A549 (cell line): ENCODE measurements around the gene PI4KB. TPM values are rescaled to one million over a fixed set of nuclear protein-coding genes. Genes with fewer than 3 reads are reported as not detected.

ENCODE experiments used
- ATAC-seq, 2 experiments: fragments of 200-7000 bp in 1 of 2; fragments of >200 bp in 1 of 2; cut with Nextera tagmentation in 1 of 2; cut with Tn5 transposase in 1 of 2; 3 replicates each; pipeline versions ENCODE4 v1.8.0 to v1.9.1; 2018 to 2020; ENCODE audit warnings: mild to moderate bottlenecking in 1 of 2, moderate library complexity in 1 of 2
- CTCF ChIA-PET: fragments of 300-600 bp; sonication (Branson Sonifier 250); formaldehyde crosslinking; extraction: SDS; loops from one replicate; lab custom pipeline; 2021; ENCODE audit warnings: antibody characterized with exemption, inconsistent platforms; lab: Yijun Ruan, JAX
- POLR2A ChIA-PET: fragments of 350-600 bp; formaldehyde crosslinking; extraction: SDS; loops from one replicate; lab custom pipeline; 2021; ENCODE audit warnings: antibody characterized with exemption, inconsistent platforms; lab: Yijun Ruan, JAX
- DNase-seq, 2 experiments: peaks; one replicate each; pipeline versions ENCODE4 v3.0.0 to v3.0.0-alpha.2; 2011 to 2016; ENCODE audit warnings: low read depth in 1 of 2, low spot score in 1 of 2
- FAIRE-seq: peaks from 2 replicates; lab custom pipeline; 2011; peaks lifted over from hg19 to GRCh38; lab: Jason Lieb, UNC
- H3K27ac ChIP-seq, 2 experiments: fragments of >200 bp; sonication (Bioruptor Twin); formaldehyde crosslinking; 3 replicates each; pipeline ENCODE4 v1.5.1; 2016 to 2017
- H3K4me1 ChIP-seq: fragments of >200 bp; sonication (Bioruptor Twin); formaldehyde crosslinking; 3 replicates; pipeline ENCODE4 v1.6.1; 2016
- H3K4me2 ChIP-seq: fragments of >200 bp; sonication (Bioruptor Twin); formaldehyde crosslinking; 3 replicates; pipeline ENCODE4 v1.6.1; 2016
- H3K4me3 ChIP-seq: fragments of >200 bp; sonication (Bioruptor Twin); formaldehyde crosslinking; 3 replicates; pipeline ENCODE4 v1.5.1; 2016
- H3K9me3 ChIP-seq: fragments of >200 bp; sonication (Bioruptor Twin); formaldehyde crosslinking; 3 replicates; pipeline ENCODE4 v1.6.1; 2016
- CBX8 ChIP-seq: fragments of 200-600 bp; sonication (generic); IDR thresholded peaks from 2 replicates; pipeline ENCODE4 v1.6.1; 2016
- CEBPB ChIP-seq, 2 experiments: fragments of >200 bp in 1 of 2; sonication (Bioruptor Twin) in 1 of 2; formaldehyde crosslinking in 1 of 2; IDR thresholded peaks; 2 replicates each; pipeline ENCODE4 v1.6.1; 2012 to 2016
- CHD4 ChIP-seq: fragments of 200-600 bp; sonication (generic); IDR thresholded peaks from 2 replicates; pipeline ENCODE4 v1.6.1; 2016; ENCODE audit warnings: antibody characterized with exemption, mild to moderate bottlenecking, borderline replicate concordance
- EHF ChIP-seq: fragments of 250-450 bp; sonication (Bioruptor Pico); IDR thresholded peaks from 2 replicates; pipeline ENCODE4 v1.5.0; 2020; ENCODE audit warnings: mild to moderate bottlenecking
- EHMT2 ChIP-seq: fragments of 200-600 bp; sonication (generic); IDR thresholded peaks from 2 replicates; pipeline ENCODE4 v1.6.1; 2016; ENCODE audit warnings: antibody characterized with exemption, low read depth, mild to moderate bottlenecking, moderate library complexity
- EP300 ChIP-seq, 2 experiments: fragments of >200 bp; sonication (Bioruptor Twin); formaldehyde crosslinking; IDR thresholded peaks; 2 replicates in 1 of 2; 3 replicates in 1 of 2; pipeline ENCODE4 v1.6.1; 2016 to 2017
- FOSL2 ChIP-seq, 2 experiments: fragments of 450-650 bp in 1 of 2; fragments of >200 bp in 1 of 2; sonication (Bioruptor Twin) in 1 of 2; formaldehyde crosslinking; IDR thresholded peaks; 2 replicates each; pipeline versions ENCODE4 v1.5.0 to v1.6.1; 2016 to 2020; ENCODE audit warnings: mild to moderate bottlenecking in 1 of 2, moderate library complexity in 1 of 2
- HOXB5 ChIP-seq: fragments of 250-450 bp; sonication (Bioruptor Pico); IDR thresholded peaks from 2 replicates; pipeline ENCODE4 v1.5.0; 2020; ENCODE audit warnings: mild to moderate bottlenecking, moderate library complexity
- JUN ChIP-seq, 2 experiments: fragments of >200 bp; sonication (Bioruptor Twin); formaldehyde crosslinking; IDR thresholded peaks; 2 replicates in 1 of 2; 3 replicates in 1 of 2; pipeline ENCODE4 v1.6.1; 2016 to 2017
- JUNB ChIP-seq: fragments of >200 bp; sonication (Bioruptor Twin); formaldehyde crosslinking; IDR thresholded peaks from 2 replicates; pipeline ENCODE4 v1.6.1; 2016
- MAFK ChIP-seq: fragments of 450-650 bp; IDR thresholded peaks from 2 replicates; pipeline ENCODE4 v1.6.1; 2014; ENCODE audit not compliant: partially characterized antibody
- MAZ ChIP-seq: fragments of 150-350 bp; IDR thresholded peaks from 2 replicates; pipeline ENCODE4 v1.6.1; 2014; ENCODE audit warnings: antibody characterized with exemption, low read depth, low read length, borderline replicate concordance
- NFE2L2 ChIP-seq: fragments of 150-350 bp; conservative IDR thresholded peaks from 2 replicates; pipeline ENCODE4 v1.6.1; 2014; ENCODE audit warnings: low read length
- RCOR1 ChIP-seq: fragments of 150-350 bp; IDR thresholded peaks from 2 replicates; pipeline ENCODE4 v1.6.1; 2014; ENCODE audit warnings: antibody characterized with exemption, low read length, low read depth
- RFX5 ChIP-seq: fragments of 450-650 bp; IDR thresholded peaks from 2 replicates; pipeline ENCODE4 v1.7.1; 2014; ENCODE audit warnings: antibody characterized with exemption, mild to moderate bottlenecking, moderate library complexity
- RNF2 ChIP-seq: fragments of 200-600 bp; sonication (generic); IDR thresholded peaks from 2 replicates; pipeline ENCODE4 v1.6.1; 2016; ENCODE audit warnings: low read depth, mild to moderate bottlenecking, antibody characterized with exemption, moderate library complexity, borderline replicate concordance
- SMC3 ChIP-seq: fragments of >200 bp; sonication (Bioruptor Twin); formaldehyde crosslinking; IDR thresholded peaks from 3 replicates; pipeline ENCODE4 v1.6.1; 2018; ENCODE audit warnings: inconsistent platforms
- ZC3H11A ChIP-seq: fragments of 450-650 bp; IDR thresholded peaks from 2 replicates; pipeline ENCODE4 v1.6.1; 2014; ENCODE audit warnings: antibody characterized with exemption, mild to moderate bottlenecking
- ZNF302 ChIP-seq: fragments of 250-450 bp; sonication (Bioruptor Pico); IDR thresholded peaks from 2 replicates; pipeline ENCODE4 v1.9.0; 2021; ENCODE audit warnings: inconsistent platforms, mild to moderate bottlenecking, moderate library complexity
- WGBS: methylation state at CpG from one replicate; pipeline ENCODE4 v1.1.6; 2017; ENCODE audit errors: missing lambda C conversion rate; 5-methylcytosine and 5-hydroxymethylcytosine counted together
- polyA plus RNA-seq, 4 experiments: library from polyadenylated mRNA; depleted of rRNA in 3 of 4; stranded (reverse); fragments of >200 nt; fragmentation: RNase III in 1 of 4; extraction: RNeasy Plus Mini Kit Qiagen cat#74134 plus additional on column Dnase treatment in 1 of 4; gene quantifications; 2 replicates in 3 of 4; 3 replicates in 1 of 4; pipeline ENCODE4 v1.2.3, GENCODE V29; 2011 to 2017
- TF ChIP-seq, protein P1 (sequence below): fragments of 200-600 bp; sonication (generic); IDR thresholded peaks from 2 replicates; pipeline ENCODE4 v1.6.1; 2016; ENCODE audit warnings: antibody characterized with exemption, mild to moderate bottlenecking, moderate library complexity
- TF ChIP-seq, protein P2 (sequence below): fragments of >200 bp; sonication (Bioruptor Twin); formaldehyde crosslinking; IDR thresholded peaks from 3 replicates; pipeline ENCODE4 v1.6.1; 2016
- TF ChIP-seq, protein P3 (sequence below): fragments of 250-450 bp; sonication (Bioruptor Pico); IDR thresholded peaks from 2 replicates; pipeline ENCODE4 v1.5.0; 2021; ENCODE audit warnings: mild to moderate bottlenecking, moderate library complexity, borderline replicate concordance
- TF ChIP-seq, protein P4 (sequence below): IDR thresholded peaks from 2 replicates; pipeline ENCODE4 v1.6.1; 2012
- TF ChIP-seq, protein P5 (sequence below): fragments of >200 bp; sonication (Bioruptor Twin); formaldehyde crosslinking; IDR thresholded peaks from 2 replicates; pipeline ENCODE4 v1.6.1; 2016

The PI4KB gene
- polyA plus RNA-seq, 2 of the 4 experiments (the other 2 are of a cell fraction), result 26.8 to 34.4 TPM

DNA sequence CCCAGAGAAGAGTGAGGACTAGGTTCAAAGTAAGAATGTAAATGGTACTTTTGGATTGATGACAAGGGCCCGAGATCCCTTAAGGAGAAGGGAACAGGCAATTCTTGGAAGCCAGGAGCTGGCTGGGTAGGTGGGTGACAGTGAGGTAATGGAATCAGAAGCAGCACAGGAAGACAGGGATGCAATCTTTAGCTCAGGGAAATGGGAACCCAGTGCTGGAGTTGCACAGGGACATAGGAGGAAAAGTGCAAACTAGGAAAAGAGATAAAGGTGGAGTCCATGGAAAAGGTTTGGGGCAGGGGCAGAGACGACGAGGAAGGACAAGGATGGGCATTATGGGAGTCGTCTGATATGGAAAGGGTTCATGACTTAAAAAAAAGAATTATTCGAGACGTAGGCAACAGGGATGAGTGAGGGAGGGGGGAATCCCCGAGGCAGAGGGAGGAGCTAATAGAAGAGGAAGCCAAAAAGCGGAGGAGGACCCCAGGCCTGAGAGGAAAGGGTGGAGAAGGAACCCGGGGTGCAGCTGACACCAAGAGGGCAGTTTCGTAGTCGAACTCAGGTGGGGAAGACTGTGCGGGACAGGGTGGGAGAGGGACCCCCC lies 495 bp downstream of the PI4KB start:
- WGBS, result 4% methylated on average over 12 of the region's 12 CpGs
- no peak for FAIRE-seq

DNA sequence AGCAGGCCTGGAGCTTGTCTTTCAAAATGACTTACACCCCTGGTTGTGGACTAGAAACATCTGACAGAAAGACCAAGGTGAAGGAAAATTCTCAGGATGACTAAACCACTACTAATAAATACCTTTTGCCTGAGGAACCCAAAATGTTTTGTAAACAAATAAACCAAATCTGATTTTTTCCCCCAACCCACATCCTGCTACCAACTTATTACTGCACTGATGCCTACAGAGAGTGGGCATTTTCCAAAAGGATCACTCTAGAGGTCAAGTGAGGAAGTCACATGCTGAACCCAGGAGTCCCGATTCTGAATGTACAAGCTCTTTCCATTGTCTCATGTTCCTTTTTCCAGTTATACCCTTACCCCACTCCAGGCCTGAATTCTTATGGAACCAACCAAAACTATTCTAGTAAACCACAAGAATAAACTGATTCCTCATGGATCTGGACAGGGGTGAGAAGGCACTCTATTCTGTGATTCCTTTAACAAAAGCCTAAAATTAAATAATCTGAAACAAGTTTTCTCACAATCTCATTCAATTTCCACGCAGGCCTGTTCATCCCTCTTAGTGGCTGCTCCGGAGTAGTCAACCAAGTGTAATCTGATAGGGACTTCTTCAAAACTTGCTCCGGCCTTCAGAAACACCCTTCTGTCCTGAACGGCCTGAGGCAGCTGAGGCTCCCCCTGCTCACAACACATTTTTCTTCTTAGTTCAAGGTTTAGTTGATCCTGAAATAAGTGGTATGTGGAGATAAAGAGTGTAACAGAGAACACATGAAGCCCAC lies 1.4 kb downstream of the PI4KB start:
- POLR2A ChIA-PET, result interaction anchor here (2.6 kb wide), 1 partner anchor 10 kb away, joined by 8 read pairs; no protein-coding TSS in a partner anchor
- FAIRE-seq, result no peak
- H3K4me2 ChIP-seq, result peak overlapping the region; percentile 97
- peaks cover 17% of the 10 kb centered on the region for H3K4me1 ChIP-seq
- DNase-seq, result no peak
- no peak for TF ChIP-seq MAZ
- no peak for TF ChIP-seq RCOR1
- no peak for TF ChIP-seq CHD4
- TF ChIP-seq, protein P1, sequence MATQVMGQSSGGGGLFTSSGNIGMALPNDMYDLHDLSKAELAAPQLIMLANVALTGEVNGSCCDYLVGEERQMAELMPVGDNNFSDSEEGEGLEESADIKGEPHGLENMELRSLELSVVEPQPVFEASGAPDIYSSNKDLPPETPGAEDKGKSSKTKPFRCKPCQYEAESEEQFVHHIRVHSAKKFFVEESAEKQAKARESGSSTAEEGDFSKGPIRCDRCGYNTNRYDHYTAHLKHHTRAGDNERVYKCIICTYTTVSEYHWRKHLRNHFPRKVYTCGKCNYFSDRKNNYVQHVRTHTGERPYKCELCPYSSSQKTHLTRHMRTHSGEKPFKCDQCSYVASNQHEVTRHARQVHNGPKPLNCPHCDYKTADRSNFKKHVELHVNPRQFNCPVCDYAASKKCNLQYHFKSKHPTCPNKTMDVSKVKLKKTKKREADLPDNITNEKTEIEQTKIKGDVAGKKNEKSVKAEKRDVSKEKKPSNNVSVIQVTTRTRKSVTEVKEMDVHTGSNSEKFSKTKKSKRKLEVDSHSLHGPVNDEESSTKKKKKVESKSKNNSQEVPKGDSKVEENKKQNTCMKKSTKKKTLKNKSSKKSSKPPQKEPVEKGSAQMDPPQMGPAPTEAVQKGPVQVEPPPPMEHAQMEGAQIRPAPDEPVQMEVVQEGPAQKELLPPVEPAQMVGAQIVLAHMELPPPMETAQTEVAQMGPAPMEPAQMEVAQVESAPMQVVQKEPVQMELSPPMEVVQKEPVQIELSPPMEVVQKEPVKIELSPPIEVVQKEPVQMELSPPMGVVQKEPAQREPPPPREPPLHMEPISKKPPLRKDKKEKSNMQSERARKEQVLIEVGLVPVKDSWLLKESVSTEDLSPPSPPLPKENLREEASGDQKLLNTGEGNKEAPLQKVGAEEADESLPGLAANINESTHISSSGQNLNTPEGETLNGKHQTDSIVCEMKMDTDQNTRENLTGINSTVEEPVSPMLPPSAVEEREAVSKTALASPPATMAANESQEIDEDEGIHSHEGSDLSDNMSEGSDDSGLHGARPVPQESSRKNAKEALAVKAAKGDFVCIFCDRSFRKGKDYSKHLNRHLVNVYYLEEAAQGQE, result no peak
- TF ChIP-seq, protein P2, sequence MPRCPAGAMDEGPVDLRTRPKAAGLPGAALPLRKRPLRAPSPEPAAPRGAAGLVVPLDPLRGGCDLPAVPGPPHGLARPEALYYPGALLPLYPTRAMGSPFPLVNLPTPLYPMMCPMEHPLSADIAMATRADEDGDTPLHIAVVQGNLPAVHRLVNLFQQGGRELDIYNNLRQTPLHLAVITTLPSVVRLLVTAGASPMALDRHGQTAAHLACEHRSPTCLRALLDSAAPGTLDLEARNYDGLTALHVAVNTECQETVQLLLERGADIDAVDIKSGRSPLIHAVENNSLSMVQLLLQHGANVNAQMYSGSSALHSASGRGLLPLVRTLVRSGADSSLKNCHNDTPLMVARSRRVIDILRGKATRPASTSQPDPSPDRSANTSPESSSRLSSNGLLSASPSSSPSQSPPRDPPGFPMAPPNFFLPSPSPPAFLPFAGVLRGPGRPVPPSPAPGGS, result no peak
- no peak for TF ChIP-seq RFX5
- no peak for TF ChIP-seq CEBPB (IDR thresholded peaks at IDR 0.05)
- TF ChIP-seq EHMT2, result no peak
- TF ChIP-seq SMC3, result no peak
- WGBS, result 80% methylated on average over 5 of the region's 5 CpGs
- CTCF ChIA-PET, result interaction anchor here (0.6 to 42.1 kb wide), 8 partner anchors 10 to 40 kb away, joined by 3 to 831 read pairs (median 10); no protein-coding TSS in a partner anchor
- peak overlapping the region; percentile 84; the same call in 2 of the 3 replicates for H3K4me3 ChIP-seq
- no peaks in the 10 kb centered on the region for H3K9me3 ChIP-seq
- no peak for ATAC-seq
- H3K27ac ChIP-seq, result no peak overlapping the region

More for the DNA sequence above, 495 bp downstream of the PI4KB start:
- CTCF ChIA-PET, result interaction anchor here (0.9 to 42.1 kb wide), 8 partner anchors 11 to 80 kb away, joined by 3 to 831 read pairs (median 12); no protein-coding TSS in a partner anchor
- no peak for TF ChIP-seq HOXB5 (CRISPR knock-in tag)
- TF ChIP-seq, all 56 proteins: peak for 0
- Histone ChIP-seq H3K4me3 (peak overlapping the region; percentile 84), H3K27ac (peak overlapping the region; percentile 92 to 95), H3K9me3 (no peaks in the 10 kb centered on the region), H3K4me1 (peaks cover 17% of the 10 kb centered on the region), H3K4me2 (peak overlapping the region; percentile 97)
- POLR2A ChIA-PET, result interaction anchor here (0.7 to 2.6 kb wide), 5 partner anchors 10 to 127 kb away, joined by 5 to 13 read pairs (median 8); partner anchors contain the start of gene ZNF687
- ATAC-seq (peak; percentile 35 to 50), DNase-seq (peak; percentile 16 to 52)

DNA sequence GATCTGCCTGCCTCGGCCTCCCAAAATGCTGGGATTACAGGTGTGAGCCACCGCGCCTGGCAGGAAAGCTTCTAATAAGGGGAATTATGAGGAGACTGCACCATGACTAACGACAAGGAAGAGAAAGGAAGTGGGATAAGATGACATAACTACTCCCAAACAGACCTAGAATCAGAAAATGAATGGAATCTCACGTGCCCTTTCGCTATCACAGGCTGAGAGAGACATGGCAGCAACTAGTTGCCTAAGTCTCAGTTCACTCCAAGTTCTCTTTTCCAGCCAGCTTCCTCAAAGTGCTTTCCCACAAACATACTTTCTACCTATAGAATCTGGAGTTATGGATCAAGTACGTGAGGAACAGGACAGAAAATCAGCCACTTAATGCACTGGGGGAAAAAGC lies 2.0 kb downstream of the PI4KB start:
- ATAC-seq (no peak), DNase-seq (no peak), FAIRE-seq (no peak)
- POLR2A ChIA-PET, result no interaction called here
- Histone ChIP-seq H3K27ac (no peak overlapping the region), H3K9me3 (no peaks in the 10 kb centered on the region), H3K4me1 (peaks cover 17% of the 10 kb centered on the region), H3K4me2 (no peak overlapping the region), H3K4me3 (no peak overlapping the region)
- 87% methylated on average over 7 of the region's 7 CpGs for WGBS
- CTCF ChIA-PET, result interaction anchor here (1.0 to 42.1 kb wide), 8 partner anchors 9 to 95 kb away, joined by 3 to 831 read pairs (median 10); no protein-coding TSS in a partner anchor
- TF ChIP-seq CBX8 (no peak), EHF (CRISPR knock-in tag) (no peak), EP300 (IDR thresholded peaks at IDR 0.05) (no peak), ZNF302 (CRISPR knock-in tag) (no peak), MAFK (no peak), FOSL2 (IDR thresholded peaks at IDR 0.05) (no peak), FOSL2 (CRISPR knock-in tag; IDR thresholded peaks at IDR 0.05) (no peak), EHMT2 (no peak), JUN (IDR thresholded peaks at IDR 0.05) (no peak), ZC3H11A (no peak), JUNB (no peak), RNF2 (no peak), NFE2L2 (no peak)
- TF ChIP-seq, protein P3, sequence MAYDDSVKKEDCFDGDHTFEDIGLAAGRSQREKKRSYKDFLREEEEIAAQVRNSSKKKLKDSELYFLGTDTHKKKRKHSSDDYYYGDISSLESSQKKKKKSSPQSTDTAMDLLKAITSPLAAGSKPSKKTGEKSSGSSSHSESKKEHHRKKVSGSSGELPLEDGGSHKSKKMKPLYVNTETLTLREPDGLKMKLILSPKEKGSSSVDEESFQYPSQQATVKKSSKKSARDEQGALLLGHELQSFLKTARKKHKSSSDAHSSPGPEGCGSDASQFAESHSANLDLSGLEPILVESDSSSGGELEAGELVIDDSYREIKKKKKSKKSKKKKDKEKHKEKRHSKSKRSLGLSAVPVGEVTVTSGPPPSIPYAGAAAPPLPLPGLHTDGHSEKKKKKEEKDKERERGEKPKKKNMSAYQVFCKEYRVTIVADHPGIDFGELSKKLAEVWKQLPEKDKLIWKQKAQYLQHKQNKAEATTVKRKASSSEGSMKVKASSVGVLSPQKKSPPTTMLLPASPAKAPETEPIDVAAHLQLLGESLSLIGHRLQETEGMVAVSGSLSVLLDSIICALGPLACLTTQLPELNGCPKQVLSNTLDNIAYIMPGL, result no peak
- TF ChIP-seq, protein P4, sequence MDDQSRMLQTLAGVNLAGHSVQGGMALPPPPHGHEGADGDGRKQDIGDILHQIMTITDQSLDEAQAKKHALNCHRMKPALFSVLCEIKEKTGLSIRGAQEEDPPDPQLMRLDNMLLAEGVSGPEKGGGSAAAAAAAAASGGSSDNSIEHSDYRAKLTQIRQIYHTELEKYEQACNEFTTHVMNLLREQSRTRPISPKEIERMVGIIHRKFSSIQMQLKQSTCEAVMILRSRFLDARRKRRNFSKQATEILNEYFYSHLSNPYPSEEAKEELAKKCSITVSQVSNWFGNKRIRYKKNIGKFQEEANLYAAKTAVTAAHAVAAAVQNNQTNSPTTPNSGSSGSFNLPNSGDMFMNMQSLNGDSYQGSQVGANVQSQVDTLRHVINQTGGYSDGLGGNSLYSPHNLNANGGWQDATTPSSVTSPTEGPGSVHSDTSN, result no peak
- TF ChIP-seq, protein P5, sequence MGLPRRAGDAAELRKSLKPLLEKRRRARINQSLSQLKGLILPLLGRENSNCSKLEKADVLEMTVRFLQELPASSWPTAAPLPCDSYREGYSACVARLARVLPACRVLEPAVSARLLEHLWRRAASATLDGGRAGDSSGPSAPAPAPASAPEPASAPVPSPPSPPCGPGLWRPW, result no peak
